Trophoblast cell (in vitro differentiated cells and primary cell): Measurements from ENCODE around the gene ORMDL2.
"Not testable (repeated sequence)": the region's sequence is repeated elsewhere in the genome, so short reads cannot be mapped to it uniquely, and the experiment has no call there.

Experiments used
- DNase-seq, 2 donors: peaks; one replicate each; pipeline ENCODE4 v3.0.0-alpha.2; 2016
- H2AFZ ChIP-seq: 2 replicates; pipeline ENCODE4 v1.6.1; 2013; ENCODE audit warnings: low read length, moderate library complexity, mild to moderate bottlenecking; ENCODE audit not compliant: insufficient read depth, poor library complexity
- H2AK5ac ChIP-seq: 2 replicates; pipeline ENCODE4 v1.6.1; 2013; ENCODE audit warnings: mild to moderate bottlenecking, low read length
- H2BK120ac ChIP-seq: 2 replicates; pipeline ENCODE4 v1.6.1; 2013; ENCODE audit warnings: low read length, mild to moderate bottlenecking, moderate library complexity; ENCODE audit not compliant: insufficient read depth, poor library complexity
- H2BK12ac ChIP-seq: 2 replicates; pipeline ENCODE4 v1.6.1; 2013; ENCODE audit warnings: mild to moderate bottlenecking, low read length, moderate library complexity
- H2BK5ac ChIP-seq: 2 replicates; pipeline ENCODE4 v1.6.1; 2013; ENCODE audit warnings: low read length, low read depth, moderate library complexity, mild to moderate bottlenecking; ENCODE audit not compliant: poor library complexity
- H3K14ac ChIP-seq: 2 replicates; pipeline ENCODE4 v1.6.1; 2013; ENCODE audit warnings: mild to moderate bottlenecking, low read length
- H3K18ac ChIP-seq: 2 replicates; pipeline ENCODE4 v1.6.1; 2013; ENCODE audit warnings: mild to moderate bottlenecking, low read length
- H3K23ac ChIP-seq: 2 replicates; pipeline ENCODE4 v1.6.1; 2013; ENCODE audit warnings: low read length
- H3K27ac ChIP-seq: 2 replicates; pipeline ENCODE4 v1.5.1; 2013; ENCODE audit warnings: low read depth, mild to moderate bottlenecking, inconsistent platforms, low read length, moderate library complexity
- H3K27me3 ChIP-seq: 2 replicates; pipeline ENCODE4 v1.6.1; 2013; ENCODE audit warnings: inconsistent platforms, mild to moderate bottlenecking, low read length, moderate library complexity; ENCODE audit not compliant: insufficient read depth
- H3K36me3 ChIP-seq, 2 experiments: 1 replicate in 1 of 2; 2 replicates in 1 of 2; pipeline ENCODE4 v1.6.1; 2013; ENCODE audit warnings: low read length in 2 of 2, mild to moderate bottlenecking in 2 of 2, moderate library complexity in 1 of 2; ENCODE audit not compliant: insufficient read depth in 2 of 2, control insufficient read depth in 1 of 2
- H3K4ac ChIP-seq: 2 replicates; pipeline ENCODE4 v1.6.1; 2013; ENCODE audit warnings: low read depth, mild to moderate bottlenecking, low read length, moderate library complexity
- H3K4me1 ChIP-seq, 2 experiments: 1 replicate in 1 of 2; 2 replicates in 1 of 2; pipeline ENCODE4 v1.6.1; 2013; ENCODE audit warnings: low read length in 2 of 2, mild to moderate bottlenecking in 2 of 2, moderate library complexity in 1 of 2; ENCODE audit not compliant: insufficient read depth in 2 of 2, control insufficient read depth in 1 of 2
- H3K4me2 ChIP-seq: 2 replicates; pipeline ENCODE4 v1.6.1; 2013; ENCODE audit warnings: inconsistent platforms, mild to moderate bottlenecking, low read length, moderate library complexity
- H3K4me3 ChIP-seq: 2 replicates; pipeline ENCODE4 v1.5.1; 2013; ENCODE audit warnings: mild to moderate bottlenecking, low read depth, low read length, inconsistent platforms
- H3K79me1 ChIP-seq: one replicate; pipeline ENCODE4 v1.6.1; 2013; ENCODE audit warnings: low read length
- H3K79me2 ChIP-seq: 2 replicates; pipeline ENCODE4 v1.6.1; 2013; ENCODE audit warnings: low read length, mild to moderate bottlenecking; ENCODE audit not compliant: control insufficient read depth, insufficient read depth, poor library complexity
- H3K9ac ChIP-seq: 2 replicates; pipeline ENCODE4 v1.6.1; 2013; ENCODE audit warnings: mild to moderate bottlenecking, low read length
- H3K9me3 ChIP-seq: 2 replicates; pipeline ENCODE4 v1.6.1; 2013; ENCODE audit warnings: low read depth, mild to moderate bottlenecking, control low read depth, inconsistent platforms, low read length; ENCODE audit not compliant: insufficient read depth
- H4K12ac ChIP-seq: 2 replicates; pipeline ENCODE4 v1.6.1; 2013; ENCODE audit warnings: low read depth, mild to moderate bottlenecking, low read length, moderate library complexity
- H4K8ac ChIP-seq: 2 replicates; pipeline ENCODE4 v1.6.1; 2013; ENCODE audit warnings: low read depth, mild to moderate bottlenecking, low read length, moderate library complexity
- H4K91ac ChIP-seq: one replicate; pipeline ENCODE4 v1.6.1; 2013; ENCODE audit warnings: low read depth, mild to moderate bottlenecking, low read length, moderate library complexity
- WGBS: extraction: QIAGEN DNeasy Blood & Tissue Kit; methylation state at CpG from one replicate; pipeline ENCODE4 v1.1.7; 2013; ENCODE audit warnings: missing lambda C conversion rate; ENCODE audit not compliant: insufficient read length, insufficient coverage; ENCODE audit errors: extremely low coverage; 5-methylcytosine and 5-hydroxymethylcytosine counted together

Gene ORMDL2

DNA sequence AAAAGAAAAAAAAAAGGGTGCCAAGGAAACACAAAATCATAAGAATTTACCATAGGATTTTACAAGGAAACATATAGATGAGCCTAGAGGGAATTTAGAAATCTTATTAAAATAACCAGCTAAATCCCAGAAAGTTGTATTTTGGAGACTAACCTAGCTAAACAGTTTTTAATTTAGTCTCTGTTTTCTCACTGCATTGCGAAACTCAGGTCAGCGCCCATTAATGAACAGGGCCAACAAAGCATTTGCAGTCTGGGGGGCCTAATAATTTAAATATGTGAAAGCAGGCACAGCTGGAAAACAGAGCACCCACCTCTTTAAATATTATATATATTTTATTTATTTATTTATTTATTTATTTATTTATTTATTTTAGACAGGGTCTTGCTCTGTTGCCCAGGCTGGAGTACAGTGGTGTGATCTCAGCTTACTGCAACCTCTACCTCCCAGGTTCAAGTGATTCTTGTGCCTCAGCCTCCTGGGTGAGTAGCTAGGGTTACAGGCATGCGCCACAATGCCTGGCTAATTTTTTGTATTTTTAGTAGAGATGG is 48.7 kb downstream of the ORMDL2 start:
- not testable (repeated sequence) for H3K27ac ChIP-seq, H3K9ac ChIP-seq, H3K4me1 ChIP-seq, H3K18ac ChIP-seq, H4K8ac ChIP-seq, H2AFZ ChIP-seq, H4K12ac ChIP-seq, H2AK5ac ChIP-seq, H2BK5ac ChIP-seq, H4K91ac ChIP-seq, H3K9me3 ChIP-seq, H3K36me3 ChIP-seq, H3K4me2 ChIP-seq, H3K23ac ChIP-seq, H3K4ac ChIP-seq, H2BK120ac ChIP-seq, H3K4me3 ChIP-seq, H3K79me1 ChIP-seq, H3K14ac ChIP-seq, H2BK12ac ChIP-seq, DNase-seq, H3K27me3 ChIP-seq, H3K79me2 ChIP-seq
- no CpG with 5 or more reads among the region's 3 CpGs for WGBS
